ENCODE data around the gene CNOT9.

CNOT9 gene

DNA sequence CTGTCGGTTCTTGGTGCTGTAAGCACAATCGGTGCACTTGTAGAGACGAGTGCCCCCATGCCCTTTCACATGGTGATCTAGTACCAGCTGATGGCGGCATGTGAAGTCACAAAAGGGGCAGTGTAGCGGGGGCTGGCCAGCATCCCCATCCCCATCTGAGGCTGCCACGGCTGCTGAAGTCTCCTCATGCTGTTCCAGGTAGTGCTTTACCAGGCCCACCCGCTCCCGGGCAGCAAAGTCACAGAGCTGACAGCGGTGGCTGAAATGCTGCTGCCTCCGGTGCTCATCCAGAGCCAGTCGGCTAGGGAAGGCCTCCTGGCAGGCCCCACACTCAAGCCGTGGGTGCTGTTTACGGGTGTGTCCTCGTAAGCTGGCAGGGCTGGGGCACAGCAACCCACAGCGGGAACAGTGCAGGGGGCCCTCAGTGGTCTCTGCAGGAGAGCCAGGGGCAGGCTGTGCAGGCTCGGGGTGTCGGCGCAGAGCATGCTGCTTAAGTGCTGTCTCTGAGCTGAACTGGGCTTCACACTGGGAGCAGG is 73.5 kb downstream of the CNOT9 start:
- H3K9me3 ChIP-seq = no peaks in the 10 kb centered on the region
- H3K4me1 ChIP-seq = no peaks in the 10 kb centered on the region
- H3K4me3 ChIP-seq = no peak overlapping the region
- H3K36me3 ChIP-seq = peaks cover 85 to 99% (median 98%) of the 10 kb centered on the region in 3 donors
- TF ChIP-seq, protein P1, sequence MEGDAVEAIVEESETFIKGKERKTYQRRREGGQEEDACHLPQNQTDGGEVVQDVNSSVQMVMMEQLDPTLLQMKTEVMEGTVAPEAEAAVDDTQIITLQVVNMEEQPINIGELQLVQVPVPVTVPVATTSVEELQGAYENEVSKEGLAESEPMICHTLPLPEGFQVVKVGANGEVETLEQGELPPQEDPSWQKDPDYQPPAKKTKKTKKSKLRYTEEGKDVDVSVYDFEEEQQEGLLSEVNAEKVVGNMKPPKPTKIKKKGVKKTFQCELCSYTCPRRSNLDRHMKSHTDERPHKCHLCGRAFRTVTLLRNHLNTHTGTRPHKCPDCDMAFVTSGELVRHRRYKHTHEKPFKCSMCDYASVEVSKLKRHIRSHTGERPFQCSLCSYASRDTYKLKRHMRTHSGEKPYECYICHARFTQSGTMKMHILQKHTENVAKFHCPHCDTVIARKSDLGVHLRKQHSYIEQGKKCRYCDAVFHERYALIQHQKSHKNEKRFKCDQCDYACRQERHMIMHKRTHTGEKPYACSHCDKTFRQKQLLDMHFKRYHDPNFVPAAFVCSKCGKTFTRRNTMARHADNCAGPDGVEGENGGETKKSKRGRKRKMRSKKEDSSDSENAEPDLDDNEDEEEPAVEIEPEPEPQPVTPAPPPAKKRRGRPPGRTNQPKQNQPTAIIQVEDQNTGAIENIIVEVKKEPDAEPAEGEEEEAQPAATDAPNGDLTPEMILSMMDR (IDR thresholded peaks at IDR 0.05) = no peak
- no peak for DNase-seq
- no peaks in the 10 kb centered on the region for H3K27me3 ChIP-seq
- H3K27ac ChIP-seq = no peak overlapping the region
- intact Hi-C loops (cut with DNase I; ENCODE audit: low total_unique reads) = no loop called here

DNA sequence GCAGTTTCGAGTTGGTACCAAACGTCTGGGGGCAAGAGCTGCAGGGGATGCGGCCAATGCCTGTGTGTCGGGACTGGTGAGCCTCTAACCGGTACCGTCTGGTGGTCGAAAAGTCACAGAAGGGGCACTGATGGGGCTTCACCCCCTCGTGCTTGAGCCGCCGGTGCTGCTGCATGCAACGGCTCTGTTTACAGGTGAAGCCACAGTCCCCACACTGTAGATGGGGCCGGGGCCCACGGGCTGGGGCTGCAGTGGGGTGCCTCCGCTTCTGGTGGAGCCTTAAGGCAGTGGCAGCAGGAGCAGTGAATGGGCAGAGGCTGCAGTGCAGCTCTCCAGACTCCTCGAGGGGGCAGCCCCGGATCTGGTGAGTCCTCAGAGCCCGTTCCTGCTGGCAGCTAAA is 74.1 kb downstream of the CNOT9 start:
- no peaks in the 10 kb centered on the region for H3K27me3 ChIP-seq
- no peak overlapping the region for H3K27ac ChIP-seq
- H3K4me3 ChIP-seq = no peak overlapping the region
- no peaks in the 10 kb centered on the region for H3K9me3 ChIP-seq
- peaks cover 84 to 97% (median 96%) of the 10 kb centered on the region in 3 donors for H3K36me3 ChIP-seq
- TF ChIP-seq, protein P1 (IDR thresholded peaks at IDR 0.05) = no peak
- intact Hi-C loops (cut with DNase I; ENCODE audit: low total_unique reads) = no loop called here
- DNase-seq = no peak
- H3K4me1 ChIP-seq = no peaks in the 10 kb centered on the region

DNA sequence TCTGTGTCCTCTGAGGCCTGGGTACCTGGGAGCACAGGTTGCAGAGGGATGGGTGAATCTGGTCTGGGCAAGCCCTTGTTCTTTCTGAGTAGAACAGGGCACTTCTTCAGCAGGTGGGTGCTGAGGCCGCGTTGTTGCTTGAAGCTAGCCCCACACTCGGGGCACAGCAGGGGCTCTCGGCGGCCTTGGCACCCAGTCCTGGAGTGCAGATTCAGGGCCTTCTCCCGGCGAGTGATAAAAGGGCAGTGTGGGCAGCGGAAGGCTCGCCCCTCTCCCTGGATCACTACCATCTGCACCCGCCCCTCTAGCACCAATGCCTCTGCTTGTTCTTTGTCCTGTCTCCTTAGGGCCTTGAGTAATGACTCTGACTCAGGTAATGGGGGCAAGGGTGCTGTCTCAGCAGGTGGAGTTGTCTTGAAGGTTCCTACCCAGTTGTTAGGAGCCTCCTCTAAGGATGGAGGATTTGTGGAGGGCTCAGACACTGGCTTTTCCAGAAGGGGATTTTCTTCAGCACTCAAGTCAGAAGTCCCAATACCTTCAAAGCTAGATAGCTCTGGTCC is 75.2 kb downstream of the CNOT9 start:
- Histone ChIP-seq H3K9me3 (no peaks in the 10 kb centered on the region), H3K27ac (no peak overlapping the region), H3K27me3 (no peaks in the 10 kb centered on the region), H3K4me3 (no peak overlapping the region), H3K4me1 (no peaks in the 10 kb centered on the region), H3K36me3 (peaks cover 84 to 97% (median 96%) of the 10 kb centered on the region in 3 donors)
- TF ChIP-seq, protein P1 (IDR thresholded peaks at IDR 0.05) = no peak
- intact Hi-C loops (cut with DNase I; ENCODE audit: low total_unique reads) = no loop called here
- DNase-seq = no peak

DNA sequence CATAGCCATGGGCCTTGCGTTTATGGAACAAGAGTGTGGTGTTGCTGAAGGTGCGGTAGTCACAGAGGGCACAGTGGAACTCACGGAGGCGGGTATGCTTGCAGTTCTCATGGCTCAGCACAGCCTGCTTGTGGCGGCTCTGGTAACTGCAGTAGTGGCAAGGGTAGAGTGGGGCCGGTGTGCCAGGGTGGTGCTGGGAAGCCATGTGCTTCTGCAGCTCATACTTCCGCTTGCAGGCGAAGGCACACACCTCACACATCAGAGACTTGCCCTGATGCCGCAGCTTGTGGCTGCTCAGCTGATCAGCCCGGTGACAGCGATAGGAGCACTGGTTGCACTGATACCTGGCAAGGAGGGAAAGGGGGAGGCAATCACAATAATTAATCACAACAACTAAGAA is 76.1 kb downstream of the CNOT9 start:
- H3K27me3 ChIP-seq = no peaks in the 10 kb centered on the region
- no peaks in the 10 kb centered on the region for H3K9me3 ChIP-seq
- no peak overlapping the region for H3K4me3 ChIP-seq
- H3K36me3 ChIP-seq = peaks cover 85 to 96% (median 96%) of the 10 kb centered on the region in 3 donors
- intact Hi-C loops (cut with DNase I; ENCODE audit: low total_unique reads) = no loop called here
- no peaks in the 10 kb centered on the region for H3K4me1 ChIP-seq
- TF ChIP-seq, protein P1 (IDR thresholded peaks at IDR 0.05) = no peak
- H3K27ac ChIP-seq = no peak overlapping the region
- DNase-seq = no peak

DNA sequence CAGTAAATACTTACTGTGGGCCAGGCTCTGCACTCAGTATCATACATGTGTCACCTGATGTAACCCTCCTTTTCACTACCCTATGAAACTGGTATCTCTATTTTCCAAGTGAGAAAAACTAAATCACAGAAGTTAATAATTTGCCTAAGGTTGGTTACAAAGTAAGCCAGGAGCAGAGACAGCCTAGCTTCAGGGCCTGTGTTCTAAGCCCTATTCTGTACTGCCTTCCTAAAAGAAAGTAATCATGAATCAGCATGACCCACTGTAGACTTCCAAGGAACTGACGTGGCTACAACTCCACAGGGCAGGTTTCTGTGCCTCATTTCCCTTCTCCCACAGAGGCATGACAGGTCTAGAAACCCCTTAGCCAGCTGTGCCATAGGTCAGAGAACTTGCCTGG is 76.5 kb downstream of the CNOT9 start:
- H3K4me3 ChIP-seq = no peak overlapping the region
- intact Hi-C loops (cut with DNase I; ENCODE audit: low total_unique reads) = no loop called here
- TF ChIP-seq, protein P1 (IDR thresholded peaks at IDR 0.05) = no peak
- no peaks in the 10 kb centered on the region for H3K9me3 ChIP-seq
- H3K27me3 ChIP-seq = no peaks in the 10 kb centered on the region
- DNase-seq = no peak
- no peak overlapping the region for H3K27ac ChIP-seq
- H3K4me1 ChIP-seq = no peaks in the 10 kb centered on the region
- peaks cover 83 to 96% (median 94%) of the 10 kb centered on the region in 3 donors for H3K36me3 ChIP-seq

Measured in tibial artery (tissue), 4 donors.